Measurements from ENCODE around the gene PHACTR1.

DNA sequence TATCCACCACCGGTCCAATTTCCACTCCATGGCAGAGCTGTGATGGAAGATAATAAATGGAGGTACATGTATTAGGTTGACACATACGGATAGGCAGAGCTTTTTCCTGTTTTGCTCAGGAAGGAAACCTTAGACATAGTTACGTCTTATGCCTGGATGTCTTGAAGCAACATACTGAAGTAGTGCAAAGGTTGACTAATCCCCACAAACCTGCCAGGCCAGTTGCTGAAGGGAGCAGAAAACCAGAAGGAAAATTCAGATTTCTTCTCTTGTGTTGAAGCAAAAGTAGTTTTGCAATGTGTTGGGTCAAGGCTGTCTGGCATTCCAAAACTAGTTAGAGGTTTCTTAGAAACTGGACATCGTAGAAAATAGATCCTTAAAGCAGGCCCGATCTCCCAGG lies 68.7 kb downstream of the PHACTR1 start:
- no peak for TF ChIP-seq POLR2A (IDR thresholded peaks at IDR 0.05)
- TF ChIP-seq, protein P1, sequence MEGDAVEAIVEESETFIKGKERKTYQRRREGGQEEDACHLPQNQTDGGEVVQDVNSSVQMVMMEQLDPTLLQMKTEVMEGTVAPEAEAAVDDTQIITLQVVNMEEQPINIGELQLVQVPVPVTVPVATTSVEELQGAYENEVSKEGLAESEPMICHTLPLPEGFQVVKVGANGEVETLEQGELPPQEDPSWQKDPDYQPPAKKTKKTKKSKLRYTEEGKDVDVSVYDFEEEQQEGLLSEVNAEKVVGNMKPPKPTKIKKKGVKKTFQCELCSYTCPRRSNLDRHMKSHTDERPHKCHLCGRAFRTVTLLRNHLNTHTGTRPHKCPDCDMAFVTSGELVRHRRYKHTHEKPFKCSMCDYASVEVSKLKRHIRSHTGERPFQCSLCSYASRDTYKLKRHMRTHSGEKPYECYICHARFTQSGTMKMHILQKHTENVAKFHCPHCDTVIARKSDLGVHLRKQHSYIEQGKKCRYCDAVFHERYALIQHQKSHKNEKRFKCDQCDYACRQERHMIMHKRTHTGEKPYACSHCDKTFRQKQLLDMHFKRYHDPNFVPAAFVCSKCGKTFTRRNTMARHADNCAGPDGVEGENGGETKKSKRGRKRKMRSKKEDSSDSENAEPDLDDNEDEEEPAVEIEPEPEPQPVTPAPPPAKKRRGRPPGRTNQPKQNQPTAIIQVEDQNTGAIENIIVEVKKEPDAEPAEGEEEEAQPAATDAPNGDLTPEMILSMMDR (IDR thresholded peaks at IDR 0.05): no peak
